Iris pigment epithelial cell (primary cell): ENCODE data around the gene RALGAPB.
"Not testable (repeated sequence)": the region's sequence is repeated elsewhere in the genome, so short reads cannot be mapped to it uniquely, and the experiment has no call there.

Experiments used
- DNase-seq: peaks from one replicate; pipeline ENCODE4 v3.0.0-alpha.2; 2011; ENCODE audit warnings: low read depth

RALGAPB gene

GRCh38 chr20:38585404-38586180, 112.9 kb downstream of the RALGAPB start:
- DNase-seq, result no peak

GRCh38 chr20:38586181-38586525, 113.5 kb downstream of the RALGAPB start:
- DNase-seq, result no peak

- no peak for DNase-seq
Measured at GRCh38 chr20:38588303-38588702, 115.7 kb downstream of the RALGAPB start.

GRCh38 chr20:38589351-38589750, 116.7 kb downstream of the RALGAPB start:
- no peak for DNase-seq

GRCh38 chr20:38589967-38590675, 117.5 kb downstream of the RALGAPB start:
- no peak for DNase-seq

GRCh38 chr20:38590676-38591473, 118.2 kb downstream of the RALGAPB start:
- peak; percentile 14 for DNase-seq

GRCh38 chr20:38591474-38592410, 119.1 kb downstream of the RALGAPB start:
- DNase-seq, result no peak

GRCh38 chr20:38592411-38592790, 119.8 kb downstream of the RALGAPB start:
- peak; percentile 39 for DNase-seq

- not testable (repeated sequence) for DNase-seq
Measured at GRCh38 chr20:38594281-38594680, 121.6 kb downstream of the RALGAPB start.

- not testable (repeated sequence) for DNase-seq
Measured at GRCh38 chr20:38595886-38596285, 123.2 kb downstream of the RALGAPB start.

GRCh38 chr20:38599410-38599882, 126.8 kb downstream of the RALGAPB start:
- DNase-seq, result no peak

- no peak for DNase-seq
Measured at GRCh38 chr20:38600057-38600456, 127.4 kb downstream of the RALGAPB start.

- DNase-seq, result peak; percentile 31
Measured at GRCh38 chr20:38601216-38602184, 128.9 kb downstream of the RALGAPB start, which contains the start of gene ARHGAP40. TSS of gene ARHGAP40 (plus strand) at chr20:38601809.

GRCh38 chr20:38602185-38602581, 129.5 kb downstream of the RALGAPB start:
- no peak for DNase-seq

GRCh38 chr20:38603286-38603685, 130.6 kb downstream of the RALGAPB start:
- DNase-seq, result no peak

- DNase-seq, result peak; percentile 80
Measured at GRCh38 chr20:38604873-38605303, 132.2 kb downstream of the RALGAPB start.

- DNase-seq, result no peak
Measured at GRCh38 chr20:38607351-38607750, 134.7 kb downstream of the RALGAPB start.

- no peak for DNase-seq
Measured at GRCh38 chr20:38608188-38608587, 135.5 kb downstream of the RALGAPB start.

GRCh38 chr20:38609815-38610214, 137.2 kb downstream of the RALGAPB start:
- no peak for DNase-seq

GRCh38 chr20:38610521-38610920, 137.9 kb downstream of the RALGAPB start:
- DNase-seq, result peak; percentile 49
